Suprapubic skin (tissue), 3 donors: Measurements from ENCODE around the gene NRXN3.

ENCODE experiments used
- EP300 ChIP-seq: sonication (generic); formaldehyde crosslinking; IDR thresholded peaks from one replicate; pipeline ENCODE4 v1.6.1; 2017; ENCODE audit warnings: antibody characterized with exemption
- TF ChIP-seq, protein P1 (sequence below), 2 donors: fragments of 200-600 bp in 1 of 2; fragments of 450-650 bp in 1 of 2; sonication (generic) in 1 of 2; IDR thresholded peaks; one replicate each; pipeline ENCODE4 v1.5.1; 2016 to 2019; ENCODE audit warnings: antibody characterized with exemption in 2 of 2, mild to moderate bottlenecking in 1 of 2, moderate library complexity in 1 of 2

DNA sequence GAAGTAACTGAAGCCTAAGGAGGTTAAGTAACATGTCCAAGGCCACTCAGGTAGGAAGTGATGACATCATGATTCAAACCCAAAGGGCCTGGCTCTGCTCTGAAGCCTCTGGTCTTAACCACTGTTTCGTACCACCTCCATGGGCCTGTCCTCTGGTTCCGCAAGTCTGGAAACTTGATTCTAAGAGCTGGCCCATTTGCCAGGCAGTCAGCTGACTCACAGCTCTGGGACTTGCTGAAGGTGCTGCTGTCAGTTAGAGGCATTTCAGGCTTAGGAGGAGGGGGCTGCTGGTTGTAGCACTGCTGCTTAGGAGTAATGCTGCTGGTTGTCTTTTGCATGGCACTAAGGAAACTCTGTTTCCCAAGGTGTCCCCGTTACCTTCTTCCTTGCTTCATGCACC, 7.9 kb downstream of the NRXN3 start:
- TF ChIP-seq, protein P1, sequence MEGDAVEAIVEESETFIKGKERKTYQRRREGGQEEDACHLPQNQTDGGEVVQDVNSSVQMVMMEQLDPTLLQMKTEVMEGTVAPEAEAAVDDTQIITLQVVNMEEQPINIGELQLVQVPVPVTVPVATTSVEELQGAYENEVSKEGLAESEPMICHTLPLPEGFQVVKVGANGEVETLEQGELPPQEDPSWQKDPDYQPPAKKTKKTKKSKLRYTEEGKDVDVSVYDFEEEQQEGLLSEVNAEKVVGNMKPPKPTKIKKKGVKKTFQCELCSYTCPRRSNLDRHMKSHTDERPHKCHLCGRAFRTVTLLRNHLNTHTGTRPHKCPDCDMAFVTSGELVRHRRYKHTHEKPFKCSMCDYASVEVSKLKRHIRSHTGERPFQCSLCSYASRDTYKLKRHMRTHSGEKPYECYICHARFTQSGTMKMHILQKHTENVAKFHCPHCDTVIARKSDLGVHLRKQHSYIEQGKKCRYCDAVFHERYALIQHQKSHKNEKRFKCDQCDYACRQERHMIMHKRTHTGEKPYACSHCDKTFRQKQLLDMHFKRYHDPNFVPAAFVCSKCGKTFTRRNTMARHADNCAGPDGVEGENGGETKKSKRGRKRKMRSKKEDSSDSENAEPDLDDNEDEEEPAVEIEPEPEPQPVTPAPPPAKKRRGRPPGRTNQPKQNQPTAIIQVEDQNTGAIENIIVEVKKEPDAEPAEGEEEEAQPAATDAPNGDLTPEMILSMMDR (IDR thresholded peaks at IDR 0.05): no peak
- no peak for TF ChIP-seq EP300
